ENCODE results near the gene TMEM273. TPM values are rescaled to one million over a fixed set of nuclear protein-coding genes. Genes with fewer than 3 reads are reported as not detected.

Gene TMEM273
- total RNA-seq (2014; rRNA removed; shearing (Covaris generic)), result not detected in 2 replicates
- not detected in 2 replicates for polyA plus RNA-seq (2014; cell fraction: nucleus; rRNA removed)

GRCh38 chr10:49187950-49188761 is at the start of gene TMEM273:
TMEM273 (minus strand) TSS chr10:49188391; CDS start chr10:49188336, 55 bp downstream.
- DNase-seq (ENCODE audit: extremely low read depth, low read depth), result no peak

- no peak for DNase-seq (ENCODE audit: extremely low read depth, low read depth)
Observed at GRCh38 chr10:49237985-49238384, 49.8 kb upstream of the TMEM273 start.

GRCh38 chr10:49235392-49235791 is 47.2 kb upstream of the TMEM273 start:
- no peak for DNase-seq (ENCODE audit: extremely low read depth, low read depth)

GRCh38 chr10:49231086-49231820 is 43.1 kb upstream of the TMEM273 start:
- no peak for DNase-seq (ENCODE audit: extremely low read depth, low read depth)

- DNase-seq (ENCODE audit: extremely low read depth, low read depth), result no peak
Observed at GRCh38 chr10:49230004-49230403, 41.8 kb upstream of the TMEM273 start.

- DNase-seq (ENCODE audit: extremely low read depth, low read depth), result no peak
Observed at GRCh38 chr10:49228677-49229076, 40.5 kb upstream of the TMEM273 start.

- DNase-seq (ENCODE audit: extremely low read depth, low read depth), result no peak
Observed at GRCh38 chr10:49227406-49227805, 39.2 kb upstream of the TMEM273 start.

- no peak for DNase-seq (ENCODE audit: extremely low read depth, low read depth)
Observed at GRCh38 chr10:49226594-49226993, 38.4 kb upstream of the TMEM273 start.

GRCh38 chr10:49225218-49225876 is 37.2 kb upstream of the TMEM273 start:
- DNase-seq (ENCODE audit: extremely low read depth, low read depth), result no peak

GRCh38 chr10:49223205-49223604 is 35.0 kb upstream of the TMEM273 start:
- DNase-seq (ENCODE audit: extremely low read depth, low read depth), result no peak

GRCh38 chr10:49222170-49222569 is 34.0 kb upstream of the TMEM273 start:
- no peak for DNase-seq (ENCODE audit: extremely low read depth, low read depth)

- DNase-seq (ENCODE audit: extremely low read depth, low read depth), result no peak
Observed at GRCh38 chr10:49220679-49221078, 32.5 kb upstream of the TMEM273 start.

- no peak for DNase-seq (ENCODE audit: extremely low read depth, low read depth)
Observed at GRCh38 chr10:49220031-49220430, 31.8 kb upstream of the TMEM273 start.

GRCh38 chr10:49219248-49219647 is 31.1 kb upstream of the TMEM273 start:
- no peak for DNase-seq (ENCODE audit: extremely low read depth, low read depth)

- no peak for DNase-seq (ENCODE audit: extremely low read depth, low read depth)
Observed at GRCh38 chr10:49218480-49218879, 30.3 kb upstream of the TMEM273 start.

- DNase-seq (ENCODE audit: extremely low read depth, low read depth), result no peak
Observed at GRCh38 chr10:49217645-49218044, 29.5 kb upstream of the TMEM273 start.

GRCh38 chr10:49213211-49213610 is 25.0 kb upstream of the TMEM273 start:
- no peak for DNase-seq (ENCODE audit: extremely low read depth, low read depth)

- no peak for DNase-seq (ENCODE audit: extremely low read depth, low read depth)
Observed at GRCh38 chr10:49212783-49213182, 24.6 kb upstream of the TMEM273 start.

GRCh38 chr10:49212076-49212475 is 23.9 kb upstream of the TMEM273 start:
- no peak for DNase-seq (ENCODE audit: extremely low read depth, low read depth)

- DNase-seq (ENCODE audit: extremely low read depth, low read depth), result no peak
Observed at GRCh38 chr10:49208996-49209395, 20.8 kb upstream of the TMEM273 start.

GRCh38 chr10:49207936-49208487 is 19.8 kb upstream of the TMEM273 start:
- DNase-seq (ENCODE audit: extremely low read depth, low read depth), result no peak
